SK-N-SH (cell line): ENCODE data around the gene BMP6.

Source experiments
- CHD2 ChIP-seq: fragments of 150-350 bp; IDR thresholded peaks from 2 replicates; pipeline ENCODE4 v1.6.1; 2018; ENCODE audit warnings: low read length; ENCODE audit not compliant: partially characterized antibody
- CTCF ChIP-seq: fragments of 200-600 bp; sonication (generic); IDR thresholded peaks from 2 replicates; pipeline ENCODE4 v1.6.1; 2017; ENCODE audit warnings: antibody characterized with exemption, mild to moderate bottlenecking, moderate library complexity
- EZH2phosphoT487 ChIP-seq: fragments of 200-600 bp; sonication (generic); IDR thresholded peaks from 2 replicates; pipeline ENCODE4 v1.6.1; 2017; ENCODE audit warnings: low read depth, mixed run types, mild to moderate bottlenecking, antibody characterized with exemption, moderate library complexity, borderline replicate concordance
- MAX ChIP-seq: IDR thresholded peaks from 2 replicates; pipeline ENCODE4 v1.4.0; 2012; ENCODE audit warnings: low read depth
- POLR2AphosphoS5 ChIP-seq: IDR thresholded peaks from 2 replicates; pipeline ENCODE4 v1.6.1; 2012; ENCODE audit warnings: low read depth, low read length
- REST ChIP-seq: IDR thresholded peaks from 2 replicates; pipeline ENCODE4 v1.6.1; 2012; ENCODE audit warnings: mild to moderate bottlenecking, low read depth, low read length, moderate library complexity
- RFX5 ChIP-seq: IDR thresholded peaks from 2 replicates; pipeline ENCODE4 v1.6.1; 2012; ENCODE audit warnings: mild to moderate bottlenecking, improper control_type of control experiment, low read length
- RXRA ChIP-seq: IDR thresholded peaks from 2 replicates; pipeline ENCODE4 v1.4.0; 2012; ENCODE audit warnings: low read depth, mild to moderate bottlenecking, borderline replicate concordance
- SIN3A ChIP-seq: IDR thresholded peaks from 2 replicates; pipeline ENCODE4 v1.6.1; 2012; ENCODE audit warnings: low read depth, mild to moderate bottlenecking, low read length, moderate library complexity, borderline replicate concordance

GRCh38 chr6:7924867-7925266, 199.0 kb downstream of the BMP6 start:
- TF ChIP-seq CTCF (no peak), POLR2AphosphoS5 (no peak), MAX (no peak), RFX5 (no peak), EZH2phosphoT487 (no peak), REST (no peak), SIN3A (no peak), CHD2 (no peak), RXRA (no peak)
